GM21528 (cell line): Measurements from ENCODE around the gene SLC6A8.
"Not testable (repeated sequence)": the region's sequence is repeated elsewhere in the genome, so short reads cannot be mapped to it uniquely, and the experiment has no call there.

ENCODE experiments used
- ATAC-seq: cut with Tn5 transposase; IDR thresholded peaks from one replicate; pipeline ENCODE4 v1.9.1; 2021; ENCODE audit warnings: mild to moderate bottlenecking, moderate library complexity; ENCODE audit not compliant: unreplicated experiment, low FRiP score

Gene SLC6A8

DNA sequence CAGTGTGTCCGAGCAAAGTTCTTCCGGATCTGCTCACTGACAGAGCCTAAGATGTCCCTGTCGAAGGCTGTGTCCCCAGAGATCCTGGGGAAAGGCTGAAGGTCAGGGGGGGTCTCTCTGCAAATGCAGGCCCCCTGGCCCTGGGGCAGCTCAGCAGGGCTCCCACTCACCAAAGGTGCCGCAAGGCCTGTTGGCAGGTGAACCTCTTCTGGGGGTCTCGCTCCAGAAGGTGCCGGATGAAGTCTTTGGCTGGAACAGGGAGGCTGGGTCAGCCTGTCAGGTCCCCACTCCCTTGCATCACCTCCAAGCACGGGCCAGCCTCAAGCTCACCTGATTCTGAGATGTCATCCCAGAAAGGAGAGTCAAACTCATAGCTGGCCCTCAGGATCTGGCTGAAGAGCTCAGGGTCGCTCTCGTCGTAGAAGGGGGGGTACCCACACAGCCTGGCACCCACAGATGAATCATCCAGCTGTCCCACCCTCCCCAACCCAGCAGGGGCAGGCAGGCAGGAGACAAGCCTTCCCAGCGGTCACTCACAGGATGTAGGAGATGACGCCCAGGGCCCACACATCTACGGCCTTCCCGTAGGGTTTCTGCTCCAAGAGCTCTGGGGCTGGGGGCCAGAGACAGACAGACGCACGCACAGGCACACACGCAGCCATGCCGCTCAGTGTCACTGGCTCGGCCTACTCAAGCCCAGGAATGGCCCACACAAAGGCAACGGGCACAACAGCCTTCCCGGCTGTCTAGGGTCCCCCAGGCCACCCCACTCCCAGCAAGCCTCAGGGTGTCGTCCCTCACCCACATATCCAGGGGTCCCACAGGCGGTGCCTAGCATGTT lies 16.8 kb upstream of the SLC6A8 start:
- ATAC-seq, result no peak

- ATAC-seq, result no peak
Measured at GRCh38 chrX:153671589-153672530, 15.9 kb upstream of the SLC6A8 start.

DNA sequence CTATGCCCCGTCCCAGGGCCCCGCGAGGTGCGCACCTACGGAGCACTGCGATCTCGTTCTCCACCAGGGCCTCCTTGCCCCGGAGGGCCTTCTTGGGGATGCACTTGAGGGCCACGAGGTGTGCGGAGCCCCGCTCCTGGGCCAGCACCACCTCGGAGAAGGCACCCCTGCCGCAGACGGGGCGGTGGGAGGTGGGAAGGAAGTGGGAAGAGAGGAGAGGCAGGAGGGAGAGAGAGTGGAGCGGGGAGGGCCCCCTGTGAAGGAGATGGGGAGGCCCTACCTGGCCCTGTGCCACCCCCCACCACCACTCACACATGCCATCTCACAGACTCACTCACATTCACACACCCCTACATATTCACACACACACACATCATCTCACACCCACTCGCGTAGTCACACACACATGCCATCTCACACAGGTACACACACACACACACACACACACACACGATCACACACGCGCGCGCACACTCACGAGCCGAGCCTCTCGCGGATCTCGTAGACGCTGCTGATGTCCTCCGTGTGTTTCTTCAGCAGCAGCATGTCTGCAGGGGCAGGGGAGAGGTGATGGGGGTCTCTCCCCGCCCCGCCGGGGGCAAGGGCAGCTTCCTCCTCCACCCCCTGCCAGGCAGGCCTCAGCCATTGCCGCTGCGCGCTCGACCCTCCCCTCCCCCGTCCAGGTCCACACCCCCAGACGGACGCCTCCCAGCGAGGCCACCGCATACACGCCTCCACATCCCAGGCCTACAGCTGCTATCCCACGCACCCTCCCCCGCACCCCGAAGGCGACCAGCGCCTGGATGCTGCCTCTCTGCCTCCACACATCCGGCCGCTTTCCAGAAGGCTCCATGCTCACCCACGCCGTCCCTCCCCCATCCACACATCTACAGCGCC lies 14.9 kb upstream of the SLC6A8 start:
- no peak for ATAC-seq

DNA sequence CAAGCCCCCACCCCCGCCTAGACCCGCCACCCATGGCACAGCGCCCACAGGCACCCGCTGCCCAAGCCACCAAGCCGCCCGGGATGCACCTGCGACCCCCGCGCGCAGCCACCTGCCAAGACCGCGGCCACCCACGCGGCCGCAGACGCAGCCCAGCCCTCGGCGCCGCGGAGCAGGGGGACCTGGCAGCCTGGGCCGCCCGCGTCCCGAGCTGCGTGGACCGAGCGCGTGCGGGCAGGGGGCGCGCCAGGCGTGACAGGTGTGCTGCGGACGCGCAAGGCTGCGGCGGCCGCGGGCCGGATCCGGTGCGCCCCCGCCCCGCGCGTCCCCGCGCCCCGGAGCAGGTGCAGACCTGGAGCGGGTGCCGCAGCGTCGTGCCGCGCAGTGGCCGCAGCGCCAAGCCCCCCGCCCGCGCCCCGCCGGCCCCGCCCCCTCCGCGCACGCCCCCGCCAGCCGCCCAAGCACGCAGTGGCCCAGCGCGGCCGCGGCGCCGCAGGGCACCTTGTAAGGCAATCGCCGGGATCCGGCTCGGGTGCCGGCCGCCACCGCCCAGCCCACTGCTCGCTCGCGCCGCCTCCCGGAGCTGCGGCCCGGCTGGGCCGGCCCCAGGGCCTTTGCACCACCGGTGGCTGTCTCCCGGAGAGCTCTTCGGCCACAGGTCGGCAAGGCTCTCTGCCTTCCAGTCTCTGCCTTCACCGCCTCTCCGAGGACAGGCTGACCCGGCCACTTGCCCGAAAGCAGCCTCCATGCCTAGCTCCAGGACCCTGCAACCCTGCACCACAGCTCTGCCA lies 14.1 kb upstream of the SLC6A8 start, which contains the start of gene PNCK:
TSS of gene PNCK (minus strand) at position 386 of the 791 bp plus-strand sequence. CDS start 737 bp downstream, outside the sequence.
- ATAC-seq, result no peak

DNA sequence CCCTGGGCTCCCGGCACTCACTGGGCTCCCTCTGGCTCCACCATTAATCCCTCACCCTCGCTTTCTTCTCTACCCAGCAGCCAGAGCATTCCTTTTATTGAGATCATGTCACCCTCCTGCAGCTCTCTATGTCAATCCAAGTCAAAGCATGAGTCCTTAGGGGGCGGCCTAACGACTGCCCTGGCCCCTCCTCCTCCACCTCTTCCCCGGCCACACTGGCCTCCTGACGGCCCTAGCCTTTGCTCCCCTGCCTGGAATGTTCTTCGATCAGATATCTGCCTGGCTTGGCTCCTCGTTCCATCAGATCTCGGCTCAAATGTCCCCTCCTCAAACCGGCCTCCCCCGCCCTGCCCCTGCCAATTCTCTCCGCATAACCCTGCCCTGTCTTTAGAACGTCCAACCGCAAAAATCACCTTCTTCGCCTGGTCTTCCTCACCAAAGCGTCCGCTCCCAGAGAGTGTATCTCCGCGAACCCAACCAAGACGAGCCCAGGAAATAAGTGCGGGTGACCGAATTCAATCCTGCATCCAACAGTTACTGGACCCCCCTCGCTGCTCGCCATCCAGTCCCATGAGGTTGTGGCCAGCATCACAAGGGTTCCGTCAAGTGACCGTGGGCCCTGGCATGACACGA lies 13.4 kb upstream of the SLC6A8 start:
- ATAC-seq, result no peak

DNA sequence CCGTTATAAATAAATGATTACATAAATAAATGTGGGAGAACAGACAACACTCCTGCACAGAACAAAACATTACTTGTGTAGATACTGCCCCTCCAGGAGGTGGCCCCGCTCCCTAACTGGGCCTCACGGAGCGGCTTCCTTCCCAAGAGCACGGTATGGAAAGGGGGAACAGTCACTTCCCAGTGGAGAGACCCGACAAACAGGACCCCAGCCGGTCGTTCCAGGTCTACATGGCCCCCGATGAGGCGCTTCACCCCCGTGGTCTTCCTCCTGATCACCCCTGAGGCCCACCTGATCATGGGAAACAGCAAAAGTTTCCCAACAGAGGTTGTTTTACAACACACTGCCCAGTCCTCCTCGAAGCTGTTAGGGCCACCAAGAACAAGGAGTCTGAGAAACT lies 6.6 kb upstream of the SLC6A8 start:
- ATAC-seq, result no peak

GRCh38 chrX:153683486-153683885 lies 4.2 kb upstream of the SLC6A8 start:
- not testable (repeated sequence) for ATAC-seq

GRCh38 chrX:153684467-153685155 lies 3.1 kb upstream of the SLC6A8 start:
- ATAC-seq, result no peak

GRCh38 chrX:153685156-153685536 lies 2.6 kb upstream of the SLC6A8 start:
- ATAC-seq, result no peak

DNA sequence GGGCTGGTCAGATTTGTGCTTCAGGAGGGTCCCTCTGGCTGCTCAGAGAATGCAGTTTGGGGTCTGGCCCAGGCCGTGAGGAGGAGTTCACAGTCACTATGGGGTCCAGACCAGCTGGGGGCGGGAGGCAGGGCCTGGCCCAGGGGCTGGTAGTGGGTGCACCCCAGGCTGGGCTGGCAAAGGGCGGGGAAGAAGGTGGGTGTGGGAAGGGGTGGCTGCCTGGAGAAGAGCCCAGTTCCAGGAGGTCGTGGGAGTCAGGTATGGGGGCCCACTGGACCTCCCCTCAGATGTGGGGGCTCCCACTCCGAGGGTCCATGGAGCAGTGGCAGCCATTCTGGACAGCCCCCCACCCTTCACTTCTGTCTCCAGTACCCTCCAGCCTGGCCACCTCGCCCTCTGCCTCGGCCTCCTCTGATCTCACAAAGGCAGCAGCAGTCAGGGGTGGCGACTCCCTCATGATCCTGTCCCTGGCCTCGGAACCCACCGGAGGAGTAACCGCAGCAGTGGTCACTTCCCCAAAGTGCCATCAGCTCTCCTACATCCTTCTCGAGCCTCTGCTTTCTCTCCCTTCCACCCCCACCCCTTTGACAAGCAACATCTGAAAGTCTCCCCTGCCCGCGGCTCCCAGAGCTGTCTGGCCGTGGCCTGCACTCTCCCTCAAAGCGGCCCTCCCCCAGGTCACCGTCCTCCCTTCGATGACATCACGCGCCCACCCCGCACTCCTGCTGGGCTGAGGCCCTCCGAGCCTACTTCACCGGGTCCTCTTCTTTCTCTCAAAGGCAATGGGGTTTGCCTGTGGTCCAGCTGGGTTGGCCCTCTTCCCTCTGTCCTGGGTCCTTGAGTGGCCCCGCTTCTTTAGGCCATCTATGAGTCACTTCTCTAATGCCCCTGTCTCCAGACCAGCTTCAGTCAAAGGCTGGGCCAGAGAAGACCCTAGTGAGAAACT lies 1.7 kb upstream of the SLC6A8 start:
- ATAC-seq, result no peak

GRCh38 chrX:153686711-153687110 lies 1.0 kb upstream of the SLC6A8 start:
- no peak for ATAC-seq

DNA sequence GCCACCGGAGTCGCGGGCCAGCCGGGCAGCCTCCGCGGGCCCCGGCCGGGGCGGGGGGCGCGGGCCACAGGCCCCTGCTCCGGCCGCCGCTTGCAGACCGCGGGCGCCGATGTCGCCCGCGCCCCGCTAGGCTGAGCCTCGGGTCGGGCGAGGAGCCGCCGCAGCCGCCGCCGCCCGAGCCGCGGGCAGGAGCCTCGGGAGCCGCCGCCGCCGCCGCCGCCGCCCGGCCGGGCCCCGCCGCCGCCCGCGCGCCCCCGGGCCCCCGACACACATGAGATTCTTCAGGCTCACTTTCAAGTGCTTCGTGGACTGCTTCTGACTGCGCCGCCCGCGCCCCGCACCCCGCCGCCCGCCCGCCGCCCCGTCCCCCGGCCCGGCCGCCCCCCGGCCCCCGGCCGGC lies 345 bp downstream of the SLC6A8 start:
- ATAC-seq, result no peak

DNA sequence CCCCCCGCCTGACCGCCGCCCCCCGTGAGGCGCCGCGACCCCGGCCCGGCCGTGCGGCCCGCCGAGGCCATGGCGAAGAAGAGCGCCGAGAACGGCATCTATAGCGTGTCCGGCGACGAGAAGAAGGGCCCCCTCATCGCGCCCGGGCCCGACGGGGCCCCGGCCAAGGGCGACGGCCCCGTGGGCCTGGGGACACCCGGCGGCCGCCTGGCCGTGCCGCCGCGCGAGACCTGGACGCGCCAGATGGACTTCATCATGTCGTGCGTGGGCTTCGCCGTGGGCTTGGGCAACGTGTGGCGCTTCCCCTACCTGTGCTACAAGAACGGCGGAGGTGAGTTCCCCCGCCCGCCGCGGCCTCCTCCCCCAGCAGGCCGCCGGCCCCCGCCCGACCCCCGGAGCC lies 780 bp downstream of the SLC6A8 start:
- ATAC-seq, result no peak

- no peak for ATAC-seq
Measured at GRCh38 chrX:153688911-153689590, 1.3 kb downstream of the SLC6A8 start.

GRCh38 chrX:153689654-153690465 lies 2.1 kb downstream of the SLC6A8 start:
- no peak for ATAC-seq

- no peak for ATAC-seq
Measured at GRCh38 chrX:153690466-153690865, 2.7 kb downstream of the SLC6A8 start.
